GM18858 (cell line): ENCODE results near the gene GALNT9.
"Not testable (repeated sequence)": the region's sequence is repeated elsewhere in the genome, so short reads cannot be mapped to it uniquely, and the experiment has no call there.

Source experiments
- ATAC-seq: cut with Tn5 transposase; IDR thresholded peaks from one replicate; pipeline ENCODE4 v1.9.1; 2021; ENCODE audit not compliant: unreplicated experiment

Gene GALNT9

DNA sequence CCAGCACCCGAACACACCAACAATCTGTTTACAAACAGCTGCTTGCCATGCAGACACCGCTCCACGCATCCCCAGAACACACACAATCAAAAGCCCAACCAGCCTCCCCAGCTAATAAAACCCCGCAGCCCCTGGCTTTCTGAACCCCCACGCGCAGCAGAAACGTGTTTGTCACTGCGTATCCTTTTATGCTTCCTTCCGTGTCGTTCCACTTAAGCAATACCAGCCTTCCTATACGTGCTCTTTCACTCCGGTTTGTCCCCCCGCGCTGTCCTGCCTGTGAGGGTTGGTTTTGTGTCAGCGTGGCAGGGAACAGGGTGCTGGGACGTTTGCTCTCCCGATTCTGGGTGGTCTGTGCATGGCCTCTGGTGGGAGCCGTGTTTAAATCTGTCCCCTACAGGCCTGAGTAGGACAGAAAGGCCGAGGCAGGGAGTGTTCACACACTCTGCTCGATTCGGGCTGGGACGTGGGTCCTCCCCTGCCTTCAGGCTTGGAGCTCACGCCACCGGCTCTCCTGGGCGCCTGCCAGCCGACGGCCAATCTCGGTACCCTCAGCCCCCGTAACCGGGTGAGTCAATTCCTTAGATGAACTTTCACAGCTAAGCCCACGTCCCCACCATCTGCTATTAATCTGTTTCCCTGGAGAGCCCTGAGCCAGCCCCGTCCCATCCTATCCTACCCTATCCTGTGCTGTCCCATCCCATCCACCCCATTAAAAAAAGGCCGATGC is 125.2 kb downstream of the GALNT9 start:
- no peak for ATAC-seq

DNA sequence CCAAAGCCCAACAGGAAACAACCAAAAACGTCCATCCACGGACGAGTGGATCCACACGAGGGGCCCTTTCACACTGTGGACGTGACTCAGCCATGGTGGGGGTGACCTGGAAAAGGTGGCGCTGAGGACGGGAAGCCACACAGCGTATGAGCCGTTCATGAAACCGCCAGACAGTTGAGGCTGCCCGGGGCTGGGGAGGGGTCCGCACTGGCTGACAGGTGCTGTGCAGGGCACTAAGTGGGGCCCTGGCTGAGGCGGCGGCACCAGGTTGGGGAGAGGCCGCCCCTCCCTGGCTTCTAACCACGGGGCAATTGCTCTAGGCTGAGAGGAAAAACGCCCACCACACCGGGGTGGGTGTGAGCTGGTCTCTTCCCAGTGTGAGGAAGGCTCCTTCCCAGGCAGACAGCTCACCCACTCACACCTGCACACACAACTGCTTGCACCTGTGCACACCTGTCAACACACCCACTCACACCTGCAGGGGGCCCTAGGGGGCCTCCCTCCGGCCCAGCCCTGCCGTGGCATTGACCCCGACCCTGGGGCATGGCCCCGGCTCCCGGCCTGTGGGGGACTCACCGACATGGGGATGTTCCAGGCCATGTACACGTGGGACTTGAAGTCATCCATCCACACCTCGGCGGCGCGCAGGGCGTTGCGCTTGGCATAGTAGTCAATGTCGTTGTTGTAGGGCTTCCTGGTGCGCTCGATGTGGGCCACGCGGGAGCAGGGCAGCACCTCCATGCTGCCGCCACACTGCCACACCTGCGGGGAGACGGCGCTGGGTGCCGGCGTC is 126.3 kb downstream of the GALNT9 start:
- ATAC-seq = no peak

DNA sequence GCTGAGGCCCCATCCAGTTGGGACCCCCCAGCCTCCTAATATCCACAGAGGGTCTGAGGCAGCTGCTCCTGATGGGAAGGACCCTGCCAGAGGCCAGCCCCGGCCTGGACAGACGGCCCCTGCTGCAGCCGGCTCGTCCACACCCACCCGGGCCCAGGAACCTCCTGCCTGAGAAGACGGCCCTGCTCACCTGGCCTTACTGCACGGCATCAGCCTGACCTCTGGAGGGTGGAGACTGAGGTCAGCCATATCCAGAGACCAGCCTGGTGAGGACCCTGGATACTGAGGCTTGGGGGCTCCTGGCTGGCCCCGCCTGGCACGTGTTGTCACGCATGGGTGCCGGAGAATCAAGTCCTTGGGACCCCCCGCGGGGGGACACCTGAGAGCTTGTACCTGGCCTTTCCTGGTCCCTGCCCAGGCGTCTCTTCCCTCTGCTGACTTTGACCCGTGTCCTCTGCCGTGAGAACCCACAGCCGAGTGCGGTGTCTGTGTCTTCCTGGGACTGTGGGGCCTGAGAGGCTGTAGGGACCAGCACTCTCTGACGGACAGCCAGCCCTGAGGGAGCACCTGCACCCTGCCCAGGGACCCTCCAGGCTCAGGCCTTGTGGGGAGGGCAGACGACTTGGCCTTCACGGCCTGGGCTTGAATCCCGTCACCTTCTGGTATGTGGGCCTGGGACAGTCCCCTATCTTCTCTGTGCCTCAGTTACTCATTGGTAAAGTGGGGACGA is 127.8 kb downstream of the GALNT9 start:
- ATAC-seq = no peak

DNA sequence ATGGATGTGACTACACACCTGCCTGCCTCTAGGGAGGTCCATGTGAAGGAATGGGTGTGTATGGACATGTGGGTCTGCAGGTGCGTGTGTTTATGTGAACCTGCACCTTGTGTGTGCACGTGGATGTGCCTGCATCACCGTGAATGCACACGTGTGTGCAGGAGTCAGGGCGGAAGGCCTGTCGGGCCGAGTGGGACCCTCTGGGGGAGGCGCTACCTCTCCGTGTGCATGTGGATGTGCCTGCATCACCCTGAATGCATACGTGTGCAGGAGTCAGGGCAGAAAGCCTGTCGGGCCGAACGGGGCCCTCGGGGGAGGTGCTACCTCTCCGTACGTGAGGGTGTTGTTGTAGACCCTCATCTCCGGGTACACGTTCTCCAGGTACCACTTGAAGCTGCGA is 128.6 kb downstream of the GALNT9 start:
- no peak for ATAC-seq

DNA sequence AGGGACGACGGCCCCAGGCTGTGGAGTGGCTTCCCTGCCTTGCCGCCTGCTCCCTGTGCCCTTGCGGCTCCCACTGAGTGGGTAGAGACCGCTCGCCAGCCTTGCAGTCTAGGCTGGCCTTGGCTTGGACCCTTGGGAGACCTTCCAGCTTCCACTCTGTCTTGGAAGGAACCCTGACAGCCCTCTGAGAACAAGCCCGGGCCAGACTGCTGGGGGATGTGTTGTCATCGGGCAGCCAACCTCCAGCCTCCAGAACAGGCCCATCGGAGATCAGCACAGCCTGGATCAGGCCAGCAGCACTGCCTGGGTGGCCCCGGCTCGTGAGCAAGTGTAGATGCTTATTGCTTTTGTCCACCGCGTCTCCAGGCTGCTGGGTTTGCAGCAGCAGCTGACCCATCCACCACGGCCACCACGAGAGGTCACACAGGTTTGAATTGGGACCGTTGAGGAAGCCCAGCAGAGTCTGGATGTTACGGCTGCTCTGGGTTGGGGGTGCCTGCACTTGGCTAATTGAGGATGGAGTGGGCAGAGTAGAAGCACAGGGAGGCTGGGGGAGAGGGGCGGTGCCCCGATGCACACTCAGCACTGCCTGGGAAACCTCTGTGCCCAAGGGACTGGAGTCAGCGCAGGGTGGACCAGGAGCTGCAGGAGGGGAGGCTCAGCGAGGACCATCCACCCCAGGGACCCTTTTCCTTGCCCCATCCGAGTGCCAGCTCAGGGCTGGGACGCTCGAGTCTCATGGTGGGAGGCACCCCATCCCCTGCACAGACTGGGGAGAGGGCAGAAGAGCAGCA is 129.7 kb downstream of the GALNT9 start:
- no peak for ATAC-seq

DNA sequence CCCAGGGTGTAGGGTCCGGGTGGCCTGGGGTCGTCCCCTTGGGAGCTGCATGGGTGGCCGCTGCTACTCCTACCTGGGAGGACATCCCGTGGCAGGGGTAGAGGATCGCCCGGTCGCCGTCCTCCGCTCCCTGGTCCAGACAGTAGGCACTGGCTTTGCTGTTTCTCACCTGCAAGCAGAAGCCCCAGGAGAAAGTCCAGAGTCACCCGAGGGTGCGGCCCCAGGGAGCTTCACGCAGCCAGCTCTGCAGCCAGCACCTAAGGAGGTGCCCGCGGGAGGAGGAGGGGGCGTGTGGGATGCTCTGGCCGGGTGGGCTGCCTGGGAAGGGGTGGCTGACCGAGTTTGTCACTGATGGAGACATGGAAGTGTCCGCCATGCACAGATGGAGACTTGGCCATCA is 130.3 kb downstream of the GALNT9 start:
- ATAC-seq = no peak

DNA sequence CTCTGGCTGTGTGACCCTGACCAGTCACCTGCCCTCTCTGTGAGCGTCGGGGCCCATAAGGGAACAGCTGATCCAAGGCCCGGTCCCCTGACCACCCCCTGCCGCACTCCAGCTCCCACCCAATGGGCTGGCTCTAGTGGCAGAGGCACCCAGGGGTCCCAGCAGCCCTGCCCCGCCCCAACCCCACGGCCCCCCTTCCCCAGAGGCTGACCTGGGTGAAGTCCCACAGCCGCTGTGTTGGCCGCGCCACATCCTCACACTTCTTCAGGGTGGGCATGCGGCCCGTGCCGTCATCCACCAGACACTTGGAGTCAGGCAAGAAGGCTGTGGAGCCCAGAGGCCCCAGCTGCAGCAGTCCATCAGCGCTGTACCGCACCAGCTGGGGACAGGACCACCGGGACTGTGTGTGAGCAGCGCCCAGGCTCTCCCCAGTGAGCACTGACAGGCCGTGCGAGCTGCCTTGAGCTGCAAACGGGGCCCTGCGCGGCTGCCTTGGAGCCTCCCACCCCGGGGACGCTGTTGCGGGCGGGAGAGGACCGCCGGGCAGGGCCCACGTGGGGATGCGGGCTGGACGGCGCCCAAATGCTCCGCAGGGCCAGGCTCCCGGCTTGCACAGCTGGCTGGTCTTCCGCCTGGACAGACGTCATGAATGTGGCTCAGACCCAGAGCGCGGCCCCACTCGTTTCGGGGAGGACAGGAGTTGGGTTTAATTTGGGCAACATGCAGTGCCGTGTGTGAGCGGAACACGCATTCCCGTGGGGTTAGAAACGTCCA is 131.6 kb downstream of the GALNT9 start:
- no peak for ATAC-seq

DNA sequence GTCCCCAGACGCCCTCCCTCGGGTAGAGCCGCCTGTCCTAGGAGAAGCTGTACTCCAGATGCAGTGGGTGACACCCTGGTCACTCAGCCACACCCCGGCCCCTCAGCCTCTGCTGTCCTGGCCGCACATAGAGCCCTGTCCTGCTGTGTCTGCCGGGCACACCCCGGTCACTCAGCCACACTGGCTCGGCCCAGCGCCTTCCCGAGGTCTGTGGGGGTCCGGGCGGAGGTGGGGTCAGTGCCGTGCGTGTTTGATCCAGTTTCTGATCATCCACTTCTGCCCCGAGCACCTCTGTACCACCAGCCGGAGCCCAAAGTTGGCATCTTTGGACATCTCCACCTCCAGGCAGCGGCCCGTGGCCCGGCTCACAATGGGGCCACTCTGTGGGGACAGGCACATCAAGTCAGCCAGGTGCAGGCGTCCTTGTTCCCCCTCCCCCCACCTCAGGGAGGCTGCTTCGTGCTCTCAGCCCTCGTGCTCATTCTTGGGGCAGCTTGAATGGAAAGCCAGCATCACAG is 132.5 kb downstream of the GALNT9 start:
- ATAC-seq = no peak

DNA sequence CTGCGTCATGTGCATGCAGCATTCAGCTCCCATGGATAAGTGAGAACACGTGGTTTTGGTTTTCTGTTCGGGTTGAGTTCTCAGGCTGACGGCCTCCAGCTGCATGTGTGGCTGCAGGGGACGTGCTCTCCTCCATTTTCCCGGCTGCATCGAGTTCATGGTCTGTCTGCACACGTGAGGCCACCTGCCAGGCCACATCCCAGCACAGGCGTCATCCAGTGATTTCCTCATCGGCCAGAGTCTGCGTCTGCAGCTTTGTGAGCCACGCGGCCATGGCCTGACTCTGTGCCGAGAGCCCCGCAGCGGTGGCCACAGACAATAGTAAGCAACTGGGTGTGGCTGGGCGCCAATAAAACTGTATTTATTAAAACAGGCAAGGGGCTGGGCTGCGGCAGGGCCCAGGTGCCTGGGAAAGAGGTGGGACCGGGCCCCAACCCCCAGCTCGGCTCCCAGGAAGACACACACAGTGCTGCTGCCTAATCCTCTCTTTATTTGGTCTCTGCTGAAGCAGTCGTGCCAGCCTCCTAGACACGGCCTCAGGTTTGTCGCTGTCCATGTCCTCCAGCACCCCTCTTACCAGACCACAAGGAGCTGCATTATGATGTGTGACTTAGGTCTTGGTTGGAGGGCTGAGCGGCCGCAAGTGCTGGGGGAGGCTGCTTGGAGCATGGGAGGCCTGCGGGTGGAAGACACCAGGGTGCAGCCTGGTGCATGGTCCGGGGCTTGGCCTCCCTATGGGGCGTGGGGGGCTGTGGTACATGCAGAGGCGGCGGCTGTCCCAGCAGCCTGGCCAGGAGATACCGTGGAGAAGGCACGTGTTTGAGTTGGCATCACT is 133.1 kb downstream of the GALNT9 start:
- no peak for ATAC-seq

DNA sequence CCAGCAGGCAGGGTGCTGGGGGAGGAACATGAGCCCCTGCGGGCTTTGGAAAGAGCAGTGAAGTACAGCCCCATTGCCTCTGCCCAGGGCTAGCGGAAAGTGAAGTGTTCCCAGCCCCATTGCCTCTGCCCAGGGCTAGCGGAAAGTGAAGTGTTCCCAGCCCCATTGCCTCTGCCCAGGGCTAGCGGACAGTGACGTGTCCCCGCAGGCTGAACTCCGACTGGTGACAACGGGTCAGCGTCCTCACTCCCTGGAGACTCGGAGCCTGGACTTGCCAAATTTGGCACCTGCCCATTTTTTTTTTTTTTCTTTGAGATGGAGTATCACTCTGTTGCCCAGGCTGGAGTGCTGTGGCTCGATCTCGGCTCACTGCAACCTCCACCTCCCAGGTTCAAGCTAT is 134.1 kb downstream of the GALNT9 start:
- not testable (repeated sequence) for ATAC-seq

DNA sequence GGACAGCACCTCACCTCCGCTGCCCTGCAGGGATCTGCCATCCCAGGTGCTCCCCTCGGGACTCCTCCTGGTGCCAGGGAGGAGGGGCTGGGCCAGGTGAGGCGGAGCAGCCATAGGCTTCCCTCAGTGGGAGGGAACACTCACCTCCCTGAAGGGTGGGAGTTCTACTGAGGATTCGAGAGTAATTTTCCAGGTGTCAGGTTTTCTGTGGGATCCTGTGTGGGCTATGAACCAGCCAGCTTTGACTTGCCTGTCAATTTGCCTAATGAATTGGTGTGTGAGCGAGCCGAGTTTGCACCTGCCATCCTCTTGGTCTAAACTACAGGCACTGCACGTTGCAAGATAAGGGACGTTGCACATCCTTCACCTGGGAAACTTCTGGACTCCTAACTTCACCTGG is 134.8 kb downstream of the GALNT9 start:
- no peak for ATAC-seq

DNA sequence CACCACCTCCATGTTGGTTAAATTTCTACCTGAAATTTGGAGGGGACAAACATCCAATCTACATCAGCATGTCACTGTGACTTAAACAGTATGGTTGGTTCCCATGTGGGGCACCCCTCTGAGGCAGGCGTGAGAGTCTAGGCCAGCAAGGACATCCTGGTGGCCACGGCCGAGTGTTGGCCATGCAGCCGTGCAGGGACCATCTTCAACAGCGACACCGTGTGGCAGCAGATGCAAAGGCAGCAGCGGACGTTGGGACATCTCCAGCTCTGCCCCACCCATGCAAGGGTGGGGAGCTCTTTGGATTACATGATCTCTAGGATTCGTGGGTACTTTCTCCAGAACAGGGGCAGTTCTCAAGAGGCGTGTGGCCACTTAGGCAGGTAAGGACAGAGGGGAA is 135.3 kb downstream of the GALNT9 start:
- ATAC-seq = no peak

DNA sequence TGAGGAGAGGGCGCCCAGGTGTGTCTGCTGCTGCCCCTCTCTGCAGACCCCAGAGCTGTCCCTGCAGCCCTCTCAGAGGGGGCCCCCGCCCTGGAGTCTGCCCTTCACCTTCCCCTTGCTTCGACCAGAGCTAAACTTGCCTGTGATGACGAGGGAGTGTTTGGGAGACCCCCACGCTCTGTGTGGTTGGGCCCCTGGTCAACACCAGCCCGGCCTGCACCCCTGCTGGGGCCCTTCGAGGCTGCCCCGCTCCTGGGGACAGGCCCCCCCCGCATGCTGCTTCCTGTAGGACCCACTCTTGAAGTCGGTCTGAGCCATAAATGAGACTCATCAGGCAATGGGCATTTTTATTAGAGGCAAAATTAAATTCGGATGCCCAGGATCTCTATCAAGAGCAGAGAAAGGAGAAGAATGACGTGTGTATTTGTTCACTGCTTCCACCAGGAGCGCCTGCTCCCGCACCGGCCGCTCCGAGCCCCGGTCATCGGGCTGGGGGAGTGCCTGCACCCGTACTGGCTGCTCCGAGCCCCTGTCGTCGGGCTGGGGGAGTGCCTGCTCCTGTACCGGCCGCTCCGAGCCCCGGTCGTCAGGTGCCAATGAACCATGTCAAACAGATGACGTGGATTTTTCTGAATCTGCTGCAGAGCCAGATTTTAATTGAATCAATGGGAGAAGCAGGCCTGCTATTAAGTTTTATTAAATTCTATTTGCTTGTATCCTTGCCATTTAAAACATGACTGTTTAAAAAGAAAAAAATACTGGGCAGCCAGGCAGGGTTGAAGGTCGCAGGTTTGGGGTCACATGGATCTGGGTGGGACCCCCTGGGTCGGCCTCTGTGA is 137.5 kb downstream of the GALNT9 start:
- ATAC-seq = no peak

DNA sequence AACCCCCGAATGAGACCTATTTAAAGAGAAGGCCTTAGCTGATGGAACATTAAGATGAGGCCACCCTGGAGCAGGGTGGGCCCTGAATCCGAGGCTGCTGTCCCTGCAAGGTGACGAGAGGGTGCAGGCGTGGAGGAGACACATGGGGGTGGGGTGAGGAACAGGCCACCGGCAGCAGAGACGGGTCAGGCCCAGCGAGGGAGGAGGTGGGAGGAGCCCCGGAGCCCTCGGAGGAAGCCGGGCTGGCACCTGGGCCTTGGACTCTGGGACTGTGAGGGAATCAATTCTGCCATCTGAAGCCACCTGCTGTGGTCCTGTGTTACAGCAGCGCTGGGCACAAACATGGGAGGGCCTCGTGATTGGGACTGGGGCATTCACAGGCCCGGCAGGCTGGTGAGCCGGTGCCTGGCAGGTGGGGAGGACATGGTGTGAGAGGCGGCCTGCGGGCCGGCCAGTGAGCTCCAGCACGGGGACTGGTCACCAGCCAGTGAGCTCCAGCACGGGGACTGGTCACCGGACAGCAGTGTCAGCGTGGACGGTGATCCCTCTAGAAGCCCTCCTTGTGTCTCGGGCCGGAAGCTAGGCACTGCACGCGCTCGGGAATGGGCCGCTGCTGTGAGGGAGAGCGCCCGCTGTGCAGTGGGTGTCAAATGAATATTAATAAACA is 138.4 kb downstream of the GALNT9 start:
- ATAC-seq = no peak

DNA sequence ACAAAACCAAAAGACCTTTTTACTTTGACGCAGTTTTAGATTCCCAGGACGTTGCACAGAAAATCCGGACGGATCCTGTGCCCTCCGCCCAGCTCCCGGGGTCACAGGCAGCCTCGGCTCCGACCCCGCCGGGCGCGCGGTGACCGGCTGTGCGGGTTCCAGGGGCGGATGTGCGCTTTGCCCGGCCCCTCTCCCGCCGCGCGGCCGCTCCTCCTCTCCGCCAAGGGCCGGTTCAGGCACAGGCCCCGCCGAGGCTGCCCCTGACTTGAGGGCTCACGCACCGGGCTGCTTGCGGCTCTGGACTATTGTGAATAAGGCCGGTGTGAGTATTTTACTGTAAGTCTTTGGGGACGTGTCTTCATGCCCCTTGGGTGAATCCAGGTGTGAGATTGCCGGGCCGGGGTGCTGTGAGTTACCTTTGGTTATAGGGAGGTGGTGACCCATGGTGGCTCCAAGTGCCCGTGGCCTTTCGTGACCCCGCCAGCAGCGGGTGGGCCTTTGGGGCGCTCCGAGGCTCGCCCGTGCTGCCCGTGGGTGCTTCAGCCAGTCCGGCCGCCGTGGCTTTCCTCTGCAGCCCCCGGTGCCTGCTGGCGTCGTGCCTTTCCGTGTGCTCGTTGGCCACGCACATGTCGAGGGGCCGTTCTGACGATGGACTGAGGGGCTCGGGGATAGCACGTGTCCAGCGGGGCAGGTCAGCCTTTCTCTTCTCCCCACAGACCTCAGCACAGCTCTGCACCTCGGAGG is 139.2 kb downstream of the GALNT9 start:
- ATAC-seq = no peak

DNA sequence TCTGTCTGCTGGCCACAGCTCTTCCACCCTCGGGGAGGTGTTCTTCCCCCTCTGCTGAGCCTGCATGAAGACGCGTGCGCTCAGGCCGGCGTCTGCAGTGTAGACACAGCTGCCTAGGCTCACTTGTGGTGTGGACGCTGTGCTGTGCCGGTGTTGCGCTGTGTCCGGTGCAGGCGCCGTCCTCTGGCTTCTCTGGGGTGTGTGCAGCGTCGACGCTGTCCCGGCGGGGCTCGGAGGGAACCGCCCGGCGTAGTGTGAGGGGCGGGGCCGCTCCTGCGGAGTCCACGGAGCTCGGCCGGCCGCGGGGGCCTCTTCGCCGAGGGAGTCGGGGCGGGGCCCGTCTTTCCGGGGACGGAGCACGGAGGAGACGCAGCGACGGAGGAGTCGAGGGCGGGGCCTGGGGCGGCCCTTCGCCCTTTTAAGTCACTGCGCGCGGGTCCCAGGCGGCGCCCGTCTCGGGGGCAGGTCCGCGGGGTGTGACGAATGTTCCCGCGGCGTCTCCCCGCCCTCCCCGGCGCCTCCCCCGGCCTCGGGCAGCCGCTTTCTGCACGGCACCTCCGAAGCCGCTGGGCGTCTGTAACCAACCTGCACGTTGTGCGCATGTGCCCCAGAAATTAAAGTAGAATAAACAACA is 139.9 kb downstream of the GALNT9 start:
- peak; percentile 78 for ATAC-seq

DNA sequence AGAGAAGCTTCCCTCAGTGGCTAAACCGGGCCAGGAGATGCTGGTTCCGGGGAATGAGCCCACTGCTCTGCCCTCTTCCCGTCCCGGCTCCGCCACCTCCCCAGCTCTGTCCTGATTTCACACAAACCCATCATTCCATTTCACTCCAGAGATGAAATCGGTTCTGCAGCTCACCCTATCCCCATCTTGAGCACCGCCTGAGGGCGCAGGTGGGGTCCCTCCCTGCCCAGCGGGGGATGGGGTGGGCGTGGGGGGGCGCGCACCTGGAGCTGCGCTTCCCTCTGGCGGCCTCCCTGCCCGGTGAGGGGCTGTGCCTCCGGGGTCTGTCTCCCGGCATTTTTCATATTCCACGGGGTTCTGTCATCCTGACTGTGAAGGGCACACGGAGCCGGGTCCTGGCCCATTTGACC is 140.5 kb downstream of the GALNT9 start:
- no peak for ATAC-seq
